Measurements from ENCODE around the gene TENT5C.

DNA sequence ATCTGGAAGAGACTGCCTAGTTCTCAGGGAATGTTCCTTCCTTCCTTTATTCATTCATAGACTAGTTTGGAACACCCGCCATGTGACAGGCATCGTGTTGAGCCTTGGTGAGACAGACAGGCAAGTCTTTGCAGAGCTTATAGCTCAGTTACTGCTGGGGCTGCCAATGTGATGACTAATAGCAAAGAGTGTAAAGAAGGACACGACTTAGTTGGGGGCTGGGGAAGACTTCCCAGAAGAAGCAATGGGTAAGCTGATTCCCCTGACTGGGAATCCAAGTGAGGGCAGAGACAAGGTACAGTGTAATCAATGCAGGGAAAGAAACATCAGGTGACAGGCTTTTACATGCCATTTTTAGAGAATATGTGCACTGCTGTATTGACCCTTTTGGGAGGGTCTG, 51.2 kb downstream of the TENT5C start:
- TF ChIP-seq, protein P1, sequence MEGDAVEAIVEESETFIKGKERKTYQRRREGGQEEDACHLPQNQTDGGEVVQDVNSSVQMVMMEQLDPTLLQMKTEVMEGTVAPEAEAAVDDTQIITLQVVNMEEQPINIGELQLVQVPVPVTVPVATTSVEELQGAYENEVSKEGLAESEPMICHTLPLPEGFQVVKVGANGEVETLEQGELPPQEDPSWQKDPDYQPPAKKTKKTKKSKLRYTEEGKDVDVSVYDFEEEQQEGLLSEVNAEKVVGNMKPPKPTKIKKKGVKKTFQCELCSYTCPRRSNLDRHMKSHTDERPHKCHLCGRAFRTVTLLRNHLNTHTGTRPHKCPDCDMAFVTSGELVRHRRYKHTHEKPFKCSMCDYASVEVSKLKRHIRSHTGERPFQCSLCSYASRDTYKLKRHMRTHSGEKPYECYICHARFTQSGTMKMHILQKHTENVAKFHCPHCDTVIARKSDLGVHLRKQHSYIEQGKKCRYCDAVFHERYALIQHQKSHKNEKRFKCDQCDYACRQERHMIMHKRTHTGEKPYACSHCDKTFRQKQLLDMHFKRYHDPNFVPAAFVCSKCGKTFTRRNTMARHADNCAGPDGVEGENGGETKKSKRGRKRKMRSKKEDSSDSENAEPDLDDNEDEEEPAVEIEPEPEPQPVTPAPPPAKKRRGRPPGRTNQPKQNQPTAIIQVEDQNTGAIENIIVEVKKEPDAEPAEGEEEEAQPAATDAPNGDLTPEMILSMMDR (conservative IDR thresholded peaks at IDR 0.05; ENCODE audit: low read length) = no peak
- no peak for TF ChIP-seq EZH2phosphoT487 (IDR thresholded peaks at IDR 0.05; ENCODE audit: borderline replicate concordance)
